Esophagus muscularis mucosa (tissue), 4 donors: ENCODE data around the gene BRSK2.

Experiments used
- CTCF ChIP-seq, 3 experiments: fragments of 200-600 bp in 2 of 3; fragments of 450-650 bp in 1 of 3; sonication (generic) in 2 of 3; IDR thresholded peaks; one replicate each; pipeline ENCODE4 v1.5.1; 2017 to 2019; ENCODE audit warnings: antibody characterized with exemption in 3 of 3, mild to moderate bottlenecking in 2 of 3, moderate library complexity in 1 of 3
- EP300 ChIP-seq: sonication (generic); formaldehyde crosslinking; IDR thresholded peaks from one replicate; pipeline ENCODE4 v1.6.1; 2017; ENCODE audit warnings: antibody characterized with exemption
- POLR2A ChIP-seq: fragments of 450-650 bp; IDR thresholded peaks from one replicate; pipeline ENCODE4 v1.6.1; 2017; ENCODE audit warnings: antibody characterized with exemption, moderate library complexity, mild to moderate bottlenecking, low read depth
- POLR2AphosphoS5 ChIP-seq, 2 donors: sonication (generic); formaldehyde crosslinking; IDR thresholded peaks; one replicate each; pipeline ENCODE4 v1.6.1; 2017; ENCODE audit warnings: antibody characterized with exemption in 2 of 2

- TF ChIP-seq CTCF (IDR thresholded peaks at IDR 0.05) (no peak), POLR2AphosphoS5 (IDR thresholded peaks at IDR 0.05) (no peak), POLR2A (no peak), EP300 (no peak)
These were observed 69.5 kb downstream of the BRSK2 start for GRCh38 chr11:1459219-1459575.
